Fibroblast of skin of abdomen (primary cell): Measurements from ENCODE around the gene TNIP1.

ENCODE experiments used
- DNase-seq: peaks from one replicate; pipeline ENCODE4 v3.0.0-alpha.2; 2013

Gene TNIP1

GRCh38 chr5:151020304-151021110, 60.3 kb downstream of the TNIP1 start, which contains the start of gene GPX3:
Gene GPX3, plus strand, starts transcription at chr5:151020591. Its CDS starts 64 bp downstream, at chr5:151020655.
- peak; percentile 29 for DNase-seq

GRCh38 chr5:151019331-151019730, 61.5 kb downstream of the TNIP1 start:
- DNase-seq, result no peak

- DNase-seq, result no peak
These were observed 62.0 kb downstream of the TNIP1 start for GRCh38 chr5:151018846-151019245.

GRCh38 chr5:151017897-151018296, 62.9 kb downstream of the TNIP1 start:
- DNase-seq, result no peak

GRCh38 chr5:151016700-151017099, 64.1 kb downstream of the TNIP1 start:
- DNase-seq, result no peak

- DNase-seq, result no peak
These were observed 64.8 kb downstream of the TNIP1 start for GRCh38 chr5:151015974-151016587.

- DNase-seq, result no peak
These were observed 66.0 kb downstream of the TNIP1 start for GRCh38 chr5:151014680-151015343.

- no peak for DNase-seq
These were observed 68.0 kb downstream of the TNIP1 start for GRCh38 chr5:151012862-151013261.

- DNase-seq, result no peak
These were observed 71.9 kb downstream of the TNIP1 start for GRCh38 chr5:151008906-151009305.

GRCh38 chr5:151008210-151008491, 72.7 kb downstream of the TNIP1 start:
- no peak for DNase-seq

GRCh38 chr5:151007430-151008209, 73.2 kb downstream of the TNIP1 start:
- DNase-seq, result no peak

GRCh38 chr5:151006704-151007334, 74.0 kb downstream of the TNIP1 start:
- no peak for DNase-seq

- DNase-seq, result peak; percentile 19
These were observed 74.8 kb downstream of the TNIP1 start for GRCh38 chr5:151005950-151006576.

- no peak for DNase-seq
These were observed 75.5 kb downstream of the TNIP1 start for GRCh38 chr5:151005187-151005949.

- no peak for DNase-seq
These were observed 76.3 kb downstream of the TNIP1 start for GRCh38 chr5:151004499-151004898.

- no peak for DNase-seq
These were observed 77.4 kb downstream of the TNIP1 start for GRCh38 chr5:151003503-151003860.

- no peak for DNase-seq
These were observed 77.9 kb downstream of the TNIP1 start for GRCh38 chr5:151002681-151003502.

- peak; percentile 22 for DNase-seq
These were observed 78.6 kb downstream of the TNIP1 start for GRCh38 chr5:151002250-151002649.

- DNase-seq, result no peak
These were observed 79.4 kb downstream of the TNIP1 start for GRCh38 chr5:151001436-151001835.

- no peak for DNase-seq
These were observed 81.0 kb downstream of the TNIP1 start for GRCh38 chr5:150999704-151000442.
